ENCODE data around the gene CYP27B1.

DNA sequence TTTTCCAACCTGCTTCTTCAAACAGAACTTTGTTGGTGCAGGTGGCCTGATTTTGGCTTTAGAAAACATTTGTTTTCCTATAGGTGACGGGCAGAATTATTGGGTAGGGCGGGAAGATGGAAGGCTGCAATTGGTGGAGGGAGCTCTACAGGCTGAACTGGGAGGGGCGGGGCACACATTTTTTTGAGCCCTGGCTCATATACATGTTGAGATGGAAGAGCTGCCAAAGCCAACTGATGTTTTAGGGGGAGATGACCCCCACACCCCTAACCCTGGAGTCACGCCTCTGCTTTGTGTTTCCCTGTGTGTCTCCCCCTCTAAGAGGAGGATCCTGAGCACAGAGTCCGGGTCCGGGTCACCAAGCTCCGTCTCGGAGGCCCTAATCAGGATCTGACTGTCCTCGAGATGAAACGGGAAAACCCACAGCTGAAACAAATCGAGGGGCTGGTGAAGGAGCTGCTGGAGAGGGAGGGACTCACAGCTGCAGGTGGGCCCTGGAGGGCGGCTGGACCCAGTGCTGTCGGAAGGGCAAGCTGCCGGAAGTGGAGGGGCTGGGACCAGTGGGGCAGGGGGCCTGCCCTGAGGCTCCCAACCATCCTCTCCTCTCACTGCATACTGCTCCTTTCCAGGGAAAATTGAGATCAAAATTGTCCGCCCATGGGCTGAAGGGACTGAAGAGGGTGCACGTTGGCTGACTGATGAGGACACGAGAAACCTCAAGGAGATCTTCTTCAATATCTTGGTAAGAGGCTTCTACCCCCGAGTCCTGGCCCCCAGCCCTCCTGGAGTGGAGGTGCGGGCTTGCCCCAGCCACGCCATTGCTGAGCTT lies 46.9 kb downstream of the CYP27B1 start:
- TF ChIP-seq, protein P1, sequence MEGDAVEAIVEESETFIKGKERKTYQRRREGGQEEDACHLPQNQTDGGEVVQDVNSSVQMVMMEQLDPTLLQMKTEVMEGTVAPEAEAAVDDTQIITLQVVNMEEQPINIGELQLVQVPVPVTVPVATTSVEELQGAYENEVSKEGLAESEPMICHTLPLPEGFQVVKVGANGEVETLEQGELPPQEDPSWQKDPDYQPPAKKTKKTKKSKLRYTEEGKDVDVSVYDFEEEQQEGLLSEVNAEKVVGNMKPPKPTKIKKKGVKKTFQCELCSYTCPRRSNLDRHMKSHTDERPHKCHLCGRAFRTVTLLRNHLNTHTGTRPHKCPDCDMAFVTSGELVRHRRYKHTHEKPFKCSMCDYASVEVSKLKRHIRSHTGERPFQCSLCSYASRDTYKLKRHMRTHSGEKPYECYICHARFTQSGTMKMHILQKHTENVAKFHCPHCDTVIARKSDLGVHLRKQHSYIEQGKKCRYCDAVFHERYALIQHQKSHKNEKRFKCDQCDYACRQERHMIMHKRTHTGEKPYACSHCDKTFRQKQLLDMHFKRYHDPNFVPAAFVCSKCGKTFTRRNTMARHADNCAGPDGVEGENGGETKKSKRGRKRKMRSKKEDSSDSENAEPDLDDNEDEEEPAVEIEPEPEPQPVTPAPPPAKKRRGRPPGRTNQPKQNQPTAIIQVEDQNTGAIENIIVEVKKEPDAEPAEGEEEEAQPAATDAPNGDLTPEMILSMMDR (IDR thresholded peaks at IDR 0.05) = no peak
- TF ChIP-seq POLR2A (IDR thresholded peaks at IDR 0.05) = no peak
